Measurements from ENCODE around the gene CDC42BPB.

The CDC42BPB gene

DNA sequence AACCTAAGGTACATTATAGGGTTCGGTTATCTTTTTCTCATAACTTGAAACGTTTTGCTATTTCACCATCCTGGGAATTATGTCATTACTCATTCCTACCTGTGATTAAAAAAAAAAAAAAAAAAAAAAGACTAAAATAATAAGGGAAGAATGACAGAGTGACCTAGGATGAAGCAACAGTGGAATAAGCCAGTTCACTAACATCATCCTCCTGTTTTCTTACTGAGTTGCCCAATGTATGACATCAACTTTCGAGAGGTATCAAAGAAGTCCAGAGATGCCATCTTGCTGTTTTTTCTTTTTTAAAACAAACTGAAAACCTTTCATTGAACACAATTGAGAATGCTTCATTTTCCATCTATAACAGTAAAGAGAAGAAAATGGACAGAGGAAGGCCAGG is 92.1 kb downstream of the CDC42BPB start:
- DNase-seq (ENCODE audit: low read depth), result no peak

DNA sequence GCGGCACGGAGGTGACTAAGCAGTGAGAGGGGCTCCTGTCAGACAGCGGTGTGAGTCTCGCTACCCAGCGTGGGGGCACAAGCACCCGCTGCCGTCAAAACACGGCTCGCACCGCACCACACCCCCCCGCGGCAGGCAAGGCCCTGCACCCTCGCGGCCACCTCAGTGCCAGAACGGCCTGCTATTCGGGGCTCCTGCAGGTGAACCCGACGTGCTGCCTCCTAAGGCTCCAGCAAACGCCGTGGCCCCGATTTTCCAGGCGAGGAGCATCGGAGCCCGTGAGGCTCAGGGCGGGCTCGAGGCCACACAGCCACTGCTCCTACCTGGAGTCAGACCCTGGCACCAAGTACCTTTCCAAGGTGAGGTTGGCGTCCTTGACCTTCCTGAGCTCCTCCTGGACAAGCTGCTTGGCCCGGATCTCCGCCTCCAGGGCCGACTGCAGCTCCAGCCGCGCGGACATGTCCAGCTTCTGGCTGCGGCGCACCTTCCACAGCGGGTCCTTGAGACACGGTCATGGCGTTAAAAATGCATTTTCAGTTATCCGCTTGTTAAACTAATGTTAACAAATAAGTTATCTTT is 93.1 kb downstream of the CDC42BPB start:
- no peak for DNase-seq (ENCODE audit: low read depth)

DNA sequence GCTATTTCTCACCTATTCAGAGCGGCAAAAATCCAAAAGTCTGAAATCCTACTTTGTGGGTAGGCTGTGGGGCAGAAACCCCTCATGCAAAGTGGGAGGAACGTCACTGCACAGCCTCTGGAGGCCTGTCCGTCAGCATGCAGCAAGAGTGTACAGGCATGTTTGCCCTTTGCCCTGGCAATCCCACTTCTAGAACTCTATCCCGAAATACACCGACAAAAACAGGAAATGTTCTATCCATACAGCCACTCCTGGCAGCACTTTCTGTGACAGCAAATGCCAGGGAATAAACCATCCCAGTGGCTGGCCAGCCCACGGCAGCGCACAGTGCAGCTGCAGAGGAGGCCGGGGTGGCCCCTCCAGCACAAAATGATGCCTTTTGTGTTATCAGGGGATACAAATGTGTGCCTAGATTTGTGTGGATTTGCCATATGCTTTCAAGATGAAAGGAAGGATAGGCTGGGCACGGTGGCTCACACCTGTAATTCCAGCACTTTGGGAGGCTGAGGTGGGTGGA is 95.2 kb downstream of the CDC42BPB start:
- DNase-seq (ENCODE audit: low read depth), result no peak

DNA sequence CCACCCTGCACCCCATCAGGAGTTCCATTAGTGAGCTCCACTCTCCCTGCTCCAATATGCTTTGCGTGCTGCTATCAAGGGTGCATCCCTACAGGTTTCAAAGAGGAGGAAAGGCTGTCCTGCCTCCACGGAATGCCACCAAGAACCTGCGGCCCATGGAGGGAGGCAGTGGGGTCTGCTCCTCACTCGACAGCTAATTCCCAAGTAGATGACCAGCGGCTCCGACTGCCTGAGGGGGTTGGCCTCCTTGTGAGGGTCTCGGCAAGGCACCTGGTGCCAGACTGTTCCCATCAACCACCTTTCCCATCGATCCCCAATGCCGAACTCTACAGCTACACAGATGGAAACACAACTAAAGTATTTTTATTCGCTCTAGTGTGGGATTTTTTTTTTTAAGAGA is 98.9 kb downstream of the CDC42BPB start:
- DNase-seq (ENCODE audit: low read depth), result no peak

DNA sequence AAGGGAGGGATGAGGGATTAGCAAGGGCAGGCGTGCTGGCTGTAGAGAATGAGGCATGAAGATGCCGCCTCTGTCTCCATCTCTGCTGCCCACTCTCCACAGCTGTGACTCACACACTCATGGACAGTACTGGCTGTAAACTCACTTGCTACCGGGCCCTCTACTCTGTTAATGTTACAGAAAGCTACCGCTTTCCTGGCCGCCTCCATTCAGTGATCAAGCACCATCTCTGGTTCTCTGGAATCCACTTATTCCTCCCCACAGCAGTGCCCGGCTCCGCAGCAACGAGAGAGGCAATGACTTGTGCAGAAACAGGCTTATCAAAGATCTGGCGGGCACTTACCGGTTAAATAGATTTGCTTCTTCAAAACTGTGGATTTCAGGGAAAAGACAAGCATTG is 100.1 kb downstream of the CDC42BPB start:
- DNase-seq (ENCODE audit: low read depth), result no peak

DNA sequence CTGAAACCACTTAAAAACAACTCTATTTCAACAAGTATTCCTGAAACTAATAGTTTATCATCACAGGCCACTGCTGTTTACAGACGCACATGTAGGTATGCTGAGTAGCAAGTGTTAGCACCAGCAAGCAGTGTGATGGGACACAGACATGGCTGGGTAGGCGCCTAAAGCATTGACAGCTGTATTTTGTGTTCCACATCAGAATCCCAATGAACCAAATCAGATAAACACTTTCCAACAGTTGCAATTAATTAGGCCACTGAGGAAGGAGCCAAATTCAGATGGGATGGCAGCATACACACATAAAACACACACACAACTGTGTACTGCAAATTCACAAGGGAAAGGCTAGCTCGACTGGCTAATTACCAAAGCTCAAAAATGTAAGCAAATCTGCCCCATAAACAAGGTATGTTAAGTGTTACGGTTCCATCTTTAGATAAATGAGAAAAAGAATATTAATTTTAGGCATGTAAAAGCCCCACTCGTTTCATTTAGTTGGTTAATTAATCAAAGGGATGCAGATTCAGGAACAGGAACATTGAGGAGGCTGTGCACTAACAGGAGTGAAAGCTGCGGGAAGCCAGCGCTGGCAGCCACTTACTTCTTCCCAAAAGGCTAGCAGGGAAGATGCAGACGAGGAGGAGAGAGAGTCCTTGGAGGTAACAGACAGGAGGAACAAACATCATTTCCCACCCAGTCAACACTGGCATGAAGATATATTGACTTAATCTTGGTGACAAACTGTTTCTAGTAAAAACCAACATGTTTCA is 101.5 kb downstream of the CDC42BPB start:
- no peak for DNase-seq (ENCODE audit: low read depth)

DNA sequence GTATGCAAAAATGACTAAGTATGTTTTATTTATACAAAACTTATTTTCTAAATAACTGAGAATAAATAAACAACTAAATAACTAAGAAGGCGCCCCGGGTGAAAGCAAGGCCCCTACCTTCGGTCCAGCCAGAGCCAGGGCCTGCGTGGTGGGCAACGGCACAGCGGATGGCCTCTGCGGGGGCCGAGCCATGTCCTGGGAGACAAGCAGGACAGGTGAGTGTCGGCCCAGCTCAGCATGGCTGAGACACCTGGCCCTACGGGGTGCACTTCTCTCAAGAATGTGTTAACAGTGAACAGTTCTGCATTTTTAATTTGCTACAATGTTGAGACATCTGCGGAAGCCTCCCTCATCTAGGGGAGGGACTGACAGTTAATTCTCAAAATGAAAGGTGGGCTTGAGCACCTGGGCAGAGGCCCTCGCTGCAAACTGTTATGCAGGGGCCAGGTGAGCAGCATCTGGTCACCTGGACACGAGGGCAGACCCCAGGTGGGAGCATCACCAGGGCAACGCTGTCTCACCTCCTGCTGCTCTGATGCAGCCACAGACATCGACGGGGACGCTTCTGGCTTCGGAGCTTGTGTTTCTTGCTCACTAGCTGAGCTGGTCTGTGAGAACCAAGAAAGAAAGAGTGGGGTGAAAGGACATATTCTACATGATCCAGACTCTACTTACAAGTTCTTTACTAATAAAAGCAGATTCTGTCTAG is 103.1 kb downstream of the CDC42BPB start:
- no peak for DNase-seq (ENCODE audit: low read depth)

DNA sequence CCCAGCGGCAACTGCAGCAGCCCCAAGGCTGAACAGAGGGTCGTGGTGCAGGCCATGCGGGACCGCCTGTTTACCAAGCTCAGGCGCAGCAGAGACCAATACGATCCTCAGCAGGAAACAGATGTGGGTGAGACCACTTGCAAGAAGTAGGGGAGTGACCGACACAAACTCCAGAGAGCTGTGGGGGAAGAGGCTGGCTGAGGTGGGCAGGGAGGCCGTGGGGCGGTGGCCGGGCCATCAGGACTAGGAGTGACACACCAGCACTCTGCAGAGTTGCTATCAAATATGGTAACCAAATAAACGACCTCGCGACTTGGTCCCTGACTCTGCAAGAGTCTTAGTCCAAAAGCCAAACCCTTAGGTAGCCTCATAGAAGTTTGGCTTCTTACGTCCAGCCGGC is 104.2 kb downstream of the CDC42BPB start:
- DNase-seq (ENCODE audit: low read depth), result no peak

DNA sequence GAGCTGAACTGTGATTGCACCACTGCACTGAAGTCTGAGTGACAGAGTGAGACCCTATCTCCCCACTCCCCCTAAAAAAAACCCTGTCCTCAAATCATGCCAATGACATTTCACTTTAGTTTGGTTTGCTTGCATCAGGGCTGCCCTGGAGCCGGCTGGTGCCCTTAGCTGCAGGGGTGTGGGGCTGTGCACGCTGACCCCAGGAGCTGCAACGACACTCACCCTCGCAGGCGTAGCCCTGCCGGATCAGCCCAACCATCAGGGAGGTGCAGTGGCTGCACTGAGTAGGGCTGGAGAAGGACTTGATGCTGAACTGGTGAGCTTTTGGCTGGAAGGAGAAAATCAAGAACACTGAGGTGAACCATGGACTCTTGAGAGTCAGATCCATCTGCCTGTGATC is 105.1 kb downstream of the CDC42BPB start:
- DNase-seq (ENCODE audit: low read depth), result no peak

DNA sequence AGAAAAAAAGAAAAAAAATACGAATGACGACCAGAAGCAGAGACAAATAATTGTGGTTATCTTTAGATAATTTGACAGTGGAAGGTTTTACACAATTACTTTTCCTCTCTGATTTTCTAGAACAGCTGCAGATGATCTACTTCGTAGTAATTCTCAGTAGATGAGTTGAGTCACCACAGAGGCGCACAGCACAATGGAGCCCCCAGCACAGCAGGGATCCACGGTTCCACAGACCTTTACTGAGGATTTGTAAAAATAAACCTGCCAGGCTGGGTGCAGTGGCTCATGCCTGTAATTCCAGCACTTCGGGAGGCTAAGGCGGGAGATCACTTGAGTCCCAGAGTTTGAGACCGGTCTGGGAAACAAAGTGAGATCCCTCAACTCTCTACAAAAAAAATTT is 105.5 kb downstream of the CDC42BPB start:
- no peak for DNase-seq (ENCODE audit: low read depth)

DNA sequence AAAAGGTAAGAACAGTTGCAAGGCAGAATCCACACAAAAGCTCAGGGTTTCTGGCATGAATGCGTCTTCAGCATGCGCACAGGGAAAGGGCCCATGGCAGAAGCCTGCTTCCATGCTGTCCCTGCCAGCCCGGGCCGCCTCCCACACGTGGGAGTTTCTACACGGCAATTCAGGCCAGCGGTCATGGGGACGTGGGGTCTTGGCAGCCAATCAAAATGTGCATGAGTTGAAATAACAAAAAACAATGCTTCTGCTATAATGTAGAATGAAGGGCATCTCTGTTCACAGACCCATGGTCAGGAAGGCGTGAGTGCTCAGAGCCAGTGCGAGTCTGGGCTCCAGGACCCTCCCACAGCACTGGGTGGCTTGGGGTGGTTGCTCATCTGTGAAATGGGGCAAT is 106.3 kb downstream of the CDC42BPB start:
- DNase-seq (ENCODE audit: low read depth), result no peak

DNA sequence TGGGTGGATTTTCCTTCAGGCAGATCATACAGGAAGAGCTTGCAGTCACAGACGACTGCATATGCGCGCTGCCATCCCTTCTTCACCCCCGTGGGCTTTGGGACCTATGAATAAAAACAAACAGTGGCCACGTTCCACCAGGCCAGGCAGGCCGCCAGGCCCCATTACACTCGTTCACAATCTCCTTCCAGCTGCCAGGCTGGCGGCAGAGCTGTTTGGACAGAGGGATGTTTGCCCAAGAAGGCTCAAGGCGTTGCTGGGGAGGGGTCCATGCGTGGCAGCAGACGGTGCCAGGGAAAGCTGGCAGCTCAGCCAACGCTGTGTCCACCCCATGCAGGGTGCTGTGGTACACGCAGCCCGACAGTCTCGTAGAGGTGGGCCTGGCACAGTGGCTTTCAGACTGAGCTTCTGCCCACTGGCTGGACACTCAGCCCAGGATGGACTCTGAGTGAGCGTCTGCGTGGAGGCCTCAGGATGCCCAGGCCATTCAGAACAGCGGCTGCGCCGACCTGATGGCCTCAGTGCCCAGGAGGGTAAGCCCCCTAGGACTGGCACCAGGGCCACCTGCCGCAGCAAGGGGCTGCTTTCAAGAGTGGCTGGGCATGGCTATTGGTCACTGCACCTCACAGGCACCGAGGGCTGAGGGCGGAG is 107.4 kb downstream of the CDC42BPB start:
- no peak for DNase-seq (ENCODE audit: low read depth)

DNA sequence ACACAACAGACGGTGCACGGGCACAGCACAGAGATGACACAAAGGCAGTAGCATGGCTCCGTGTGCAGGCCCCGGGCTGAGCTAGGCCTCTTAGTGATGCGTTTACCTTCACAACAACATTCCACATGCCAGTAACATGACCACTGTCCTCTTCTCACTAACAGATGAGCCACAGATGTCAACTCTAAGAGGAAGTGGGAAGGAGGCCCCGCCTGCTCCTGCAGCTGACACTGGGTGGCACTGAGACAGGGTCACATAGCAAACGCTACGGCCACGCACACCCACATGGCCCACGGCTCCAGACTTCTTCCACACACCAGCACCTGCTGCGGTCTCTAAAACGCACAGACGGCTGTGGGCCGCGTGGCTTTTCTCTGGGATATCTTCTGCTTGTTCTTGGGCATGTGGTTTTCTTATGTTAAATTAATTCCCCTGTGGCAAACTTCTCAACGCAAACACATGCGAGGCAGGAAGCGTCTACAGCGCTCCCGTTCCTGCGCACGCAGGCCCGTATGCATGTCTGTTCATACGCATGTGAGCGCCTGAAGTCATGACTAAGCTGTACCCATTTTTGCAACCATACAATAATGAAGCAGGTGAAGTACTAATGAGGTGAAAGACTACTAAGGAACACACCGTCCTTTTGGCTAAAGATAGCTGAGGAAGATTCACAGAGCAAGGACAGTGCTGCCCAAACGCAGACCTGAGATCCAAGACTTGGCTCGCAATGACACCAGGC is 108.1 kb downstream of the CDC42BPB start:
- no peak for DNase-seq (ENCODE audit: low read depth)

DNA sequence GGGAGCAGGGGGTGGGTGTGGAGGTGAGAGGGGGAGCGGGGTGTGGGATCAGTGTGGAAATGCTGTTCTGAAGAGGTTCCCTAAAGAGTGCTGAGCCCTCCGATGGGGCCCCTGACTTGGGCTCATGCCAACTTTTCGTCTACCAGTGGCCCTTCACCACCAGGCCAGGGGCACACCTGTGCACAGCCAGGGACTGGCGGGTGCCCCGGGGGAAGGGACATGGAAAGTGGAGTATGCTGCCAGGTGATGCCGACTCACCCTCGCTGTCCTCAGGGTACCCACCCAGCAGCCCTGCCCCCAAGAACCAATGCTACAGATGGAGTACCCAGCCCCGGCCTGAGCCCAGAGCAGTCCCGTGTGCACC is 108.7 kb downstream of the CDC42BPB start:
- no peak for DNase-seq (ENCODE audit: low read depth)

DNA sequence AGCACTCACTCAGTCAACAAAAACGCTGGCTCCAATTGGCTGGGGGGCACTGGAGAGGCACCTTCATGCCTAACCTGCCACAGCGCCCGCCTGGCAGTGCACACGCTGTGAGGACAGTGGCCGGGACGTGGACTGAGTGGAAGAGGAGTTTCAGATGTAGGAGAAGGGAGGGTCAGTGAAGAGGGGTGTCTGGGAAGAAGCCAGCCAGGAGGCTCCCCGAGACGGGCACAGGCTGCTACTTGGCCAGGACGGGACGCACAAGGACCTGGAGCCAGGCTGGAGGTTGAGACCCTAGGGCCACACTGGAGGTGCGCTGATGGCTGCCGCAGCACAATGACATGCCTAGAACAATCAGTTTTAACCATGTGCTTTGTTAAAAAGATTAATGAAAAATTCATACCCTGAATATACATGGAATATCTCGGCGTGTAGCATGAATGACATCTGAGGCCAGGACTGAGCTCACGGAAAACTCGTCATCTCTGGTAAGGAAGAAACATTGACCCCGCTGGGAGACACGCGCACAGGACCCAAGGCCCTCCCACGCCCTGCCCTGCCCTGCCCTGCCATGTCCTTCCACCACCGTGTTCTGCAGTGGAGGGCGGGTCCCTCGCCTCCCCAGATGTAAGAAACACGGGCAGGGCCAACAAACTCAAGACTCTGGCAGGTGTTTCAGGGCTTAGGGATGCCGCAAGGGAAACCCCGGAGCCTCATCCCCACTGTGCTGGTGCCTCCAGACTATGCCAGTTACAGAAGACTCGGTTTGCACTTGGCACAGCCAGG is 109.8 kb downstream of the CDC42BPB start:
- no peak for DNase-seq (ENCODE audit: low read depth)

DNA sequence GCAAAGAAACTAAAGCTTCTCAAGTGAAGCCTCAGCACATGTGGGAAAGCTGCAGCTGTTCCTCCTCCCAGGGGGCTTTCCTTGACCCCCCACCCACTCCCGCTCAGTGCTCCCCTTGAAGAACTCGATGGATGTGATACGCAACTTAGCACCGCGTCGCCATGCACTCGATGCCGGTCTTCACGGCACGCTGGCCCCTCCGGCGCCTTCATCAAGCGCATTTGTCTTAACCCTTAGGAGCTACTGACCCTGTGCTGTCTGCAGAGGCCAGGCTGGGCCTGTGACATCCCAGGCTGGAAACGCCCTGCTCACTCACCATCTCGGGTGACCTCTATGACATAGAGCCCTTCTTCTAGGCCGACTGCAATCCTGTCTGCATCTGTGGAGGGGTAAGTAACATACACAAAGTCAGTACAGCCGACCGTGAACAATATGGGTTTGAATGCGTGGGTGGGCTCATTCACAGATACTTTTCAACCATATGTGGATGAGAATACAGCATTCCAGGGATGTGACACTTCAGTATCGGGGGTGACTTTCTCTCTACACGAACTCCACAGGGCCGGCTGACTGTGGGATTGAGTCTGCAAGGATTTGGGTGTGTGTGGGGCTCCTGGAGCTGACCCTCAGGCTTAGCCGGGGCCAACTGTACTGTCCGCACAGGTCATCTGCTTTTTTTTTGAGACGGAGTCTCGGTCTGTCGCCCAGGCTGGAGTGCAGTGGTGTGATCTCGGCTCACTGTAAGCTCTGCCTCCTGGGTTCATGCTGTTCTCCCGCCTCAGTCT is 111.8 kb downstream of the CDC42BPB start:
- no peak for DNase-seq (ENCODE audit: low read depth)

DNA sequence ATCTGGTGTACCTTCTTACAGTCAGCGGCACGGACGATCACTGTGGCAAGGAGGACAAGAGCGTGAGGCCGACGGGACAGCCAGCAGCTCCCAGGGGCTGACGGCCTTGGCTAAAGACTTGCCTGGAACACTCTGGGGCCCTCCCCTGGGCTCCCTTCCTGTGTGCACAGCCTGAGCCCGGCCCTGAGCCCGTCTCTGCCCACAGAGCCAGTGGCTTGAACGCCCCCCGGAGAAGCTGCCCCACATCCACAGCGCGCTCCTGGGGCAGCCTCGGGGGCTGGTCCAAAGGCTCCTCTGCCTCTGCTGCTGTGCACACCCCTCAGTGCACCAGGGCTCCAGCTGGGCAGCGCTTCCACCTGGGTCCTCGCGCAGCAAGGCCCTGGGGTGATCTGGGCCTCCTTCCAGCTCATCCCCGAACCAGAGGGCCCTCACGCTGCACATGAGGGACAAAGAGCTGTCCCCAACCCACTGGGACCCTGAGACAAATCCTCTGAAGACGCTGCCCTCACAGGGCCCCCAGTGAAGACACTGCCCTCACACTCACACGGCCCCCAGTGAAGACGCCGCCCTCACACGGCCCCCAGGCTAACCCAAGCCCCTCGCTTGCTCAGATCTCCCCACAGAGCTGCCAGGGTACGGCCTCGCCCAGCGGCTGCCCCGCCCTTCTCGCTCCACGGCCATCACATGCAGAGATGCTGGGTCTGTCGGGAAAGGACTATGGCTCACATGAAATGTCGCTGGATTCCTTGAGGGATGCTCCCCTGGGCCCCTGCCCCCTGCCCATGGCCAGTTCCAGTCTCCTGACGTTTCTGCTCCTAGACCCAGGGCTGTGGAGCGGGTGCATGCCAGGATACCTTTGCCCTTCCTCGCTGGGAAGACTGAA is 112.7 kb downstream of the CDC42BPB start:
- DNase-seq (ENCODE audit: low read depth), result no peak

DNA sequence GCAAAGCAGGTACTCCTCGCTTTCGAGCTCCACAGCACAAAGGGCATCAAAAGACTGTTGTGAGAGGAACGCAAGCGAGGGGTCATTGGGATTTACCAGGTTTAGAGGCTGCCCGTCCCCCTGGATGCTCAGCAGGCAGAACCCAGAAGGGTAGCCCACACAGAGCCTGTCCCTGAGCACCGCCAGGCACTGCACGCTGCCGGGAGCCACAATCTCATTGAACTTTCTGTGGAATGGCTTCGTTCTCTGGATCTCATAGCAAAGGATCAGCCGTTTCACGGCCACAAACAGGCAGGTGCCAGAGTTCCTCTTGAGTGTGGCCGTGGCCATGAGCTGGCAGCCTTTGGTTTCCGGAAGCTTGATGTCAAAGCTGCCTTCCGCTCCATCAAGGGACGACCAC is 113.4 kb downstream of the CDC42BPB start:
- DNase-seq (ENCODE audit: low read depth), result no peak

DNA sequence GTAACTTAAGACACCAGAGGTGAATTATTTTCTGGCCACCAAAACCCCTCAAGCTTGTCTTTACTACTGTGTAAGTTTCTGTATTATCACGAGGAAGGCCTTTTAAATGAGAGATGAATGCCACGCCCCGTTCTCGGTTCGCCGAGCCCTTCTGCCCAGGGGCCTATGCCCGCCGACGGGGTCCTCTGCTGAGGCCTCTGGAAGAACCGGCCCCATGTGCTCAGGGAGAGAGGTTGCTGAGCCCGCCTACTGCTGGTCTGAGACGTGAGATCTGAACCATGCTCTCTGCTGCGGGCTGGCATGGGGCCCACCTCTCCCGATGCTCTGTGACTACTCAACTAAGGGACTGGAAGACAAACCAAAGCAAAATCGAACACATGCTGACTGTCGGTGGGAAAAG is 113.9 kb downstream of the CDC42BPB start:
- DNase-seq (ENCODE audit: low read depth), result no peak
